H9 (cell line): ENCODE data around the gene DOCK9. TPM values are rescaled to one million over a fixed set of nuclear protein-coding genes. Genes with fewer than 3 reads are reported as not detected.

Experiments
- DNase-seq: peaks from one replicate; pipeline ENCODE4 v3.0.0-alpha.2; 2017
- H2AFZ ChIP-seq: one replicate; pipeline ENCODE4 v1.6.1; 2013; ENCODE audit warnings: mild to moderate bottlenecking, low read length, control low read depth, moderate library complexity
- H2AK5ac ChIP-seq: 2 replicates; pipeline ENCODE4 v1.6.1; 2013; ENCODE audit warnings: low read length, control low read depth, mixed read lengths; ENCODE audit not compliant: insufficient read length
- H2BK120ac ChIP-seq: one replicate; pipeline ENCODE4 v1.6.1; 2013; ENCODE audit warnings: low read depth, mild to moderate bottlenecking, low read length, control low read depth, inconsistent platforms; ENCODE audit not compliant: poor library complexity, severe bottlenecking
- H2BK12ac ChIP-seq: 2 replicates; pipeline ENCODE4 v1.6.1; 2013; ENCODE audit warnings: low read length, control low read depth, mixed read lengths, low read depth; ENCODE audit not compliant: insufficient read length
- H2BK15ac ChIP-seq: 2 replicates; pipeline ENCODE4 v1.6.1; 2013; ENCODE audit warnings: low read depth, low read length, control low read depth
- H2BK20ac ChIP-seq: one replicate; pipeline ENCODE4 v1.6.1; 2013; ENCODE audit warnings: low read depth, mild to moderate bottlenecking, low read length, control low read depth, inconsistent platforms; ENCODE audit not compliant: poor library complexity, severe bottlenecking
- H2BK5ac ChIP-seq: 2 replicates; pipeline ENCODE4 v1.6.1; 2013; ENCODE audit warnings: low read length, control low read depth, mixed read lengths; ENCODE audit not compliant: insufficient read length
- H3K14ac ChIP-seq: 2 replicates; pipeline ENCODE4 v1.6.1; 2013; ENCODE audit warnings: low read length, control low read depth; ENCODE audit not compliant: insufficient read depth
- H3K18ac ChIP-seq: 2 replicates; pipeline ENCODE4 v1.6.1; 2013; ENCODE audit warnings: low read depth, mild to moderate bottlenecking, mixed read lengths, low read length, control low read depth; ENCODE audit not compliant: insufficient read length
- H3K23ac ChIP-seq: 2 replicates; pipeline ENCODE4 v1.6.1; 2013; ENCODE audit warnings: low read length, control low read depth, mixed read lengths, low read depth; ENCODE audit not compliant: insufficient read length
- H3K23me2 ChIP-seq: 2 replicates; pipeline ENCODE4 v1.6.1; 2013; ENCODE audit warnings: low read depth, mild to moderate bottlenecking, mixed read lengths, low read length, control low read depth; ENCODE audit not compliant: insufficient read length, poor library complexity, severe bottlenecking
- H3K27ac ChIP-seq: 2 replicates; pipeline ENCODE4 v1.5.1; 2013; ENCODE audit warnings: low read length, control low read depth, mixed read lengths, low read depth; ENCODE audit not compliant: insufficient read length
- H3K27me3 ChIP-seq: 2 replicates; pipeline ENCODE4 v1.6.1; 2013; ENCODE audit warnings: low read length, control low read depth, inconsistent platforms; ENCODE audit not compliant: insufficient read depth
- H3K4ac ChIP-seq: 2 replicates; pipeline ENCODE4 v1.6.1; 2013; ENCODE audit warnings: low read depth, mild to moderate bottlenecking, control low read depth, inconsistent platforms, low read length, moderate library complexity
- H3K4me1 ChIP-seq: 2 replicates; pipeline ENCODE4 v1.6.1; 2013; ENCODE audit warnings: low read length, control low read depth, inconsistent platforms; ENCODE audit not compliant: insufficient read depth
- H3K4me2 ChIP-seq: 2 replicates; pipeline ENCODE4 v1.6.1; 2013; ENCODE audit warnings: low read length, control low read depth, mixed read lengths; ENCODE audit not compliant: insufficient read length, insufficient read depth
- H3K56ac ChIP-seq: 2 replicates; pipeline ENCODE4 v1.6.1; 2013; ENCODE audit warnings: low read depth, mild to moderate bottlenecking, mixed read lengths, low read length, control low read depth; ENCODE audit not compliant: insufficient read length
- H3K79me1 ChIP-seq: 2 replicates; pipeline ENCODE4 v1.6.1; 2013; ENCODE audit warnings: low read depth, mild to moderate bottlenecking, moderate library complexity, low read length, control low read depth, inconsistent platforms; ENCODE audit not compliant: insufficient read depth, poor library complexity, severe bottlenecking
- H3K79me2 ChIP-seq: 2 replicates; pipeline ENCODE4 v1.6.1; 2013; ENCODE audit warnings: low read length, control low read depth, inconsistent platforms; ENCODE audit not compliant: insufficient read depth
- H3K9ac ChIP-seq: 2 replicates; pipeline ENCODE4 v1.6.1; 2013; ENCODE audit warnings: low read length, control low read depth, mixed read lengths; ENCODE audit not compliant: insufficient read length; ENCODE audit errors: extremely low read depth
- H3K9me3 ChIP-seq: one replicate; pipeline ENCODE4 v1.6.1; 2013; ENCODE audit warnings: low read depth, low read length, inconsistent platforms; ENCODE audit not compliant: control insufficient read depth
- H3T11ph ChIP-seq: one replicate; pipeline ENCODE4 v1.6.1; 2013; ENCODE audit warnings: mild to moderate bottlenecking, low read length, control low read depth, inconsistent platforms
- H4K20me1 ChIP-seq: one replicate; pipeline ENCODE4 v1.6.1; 2013; ENCODE audit not compliant: control insufficient read depth, insufficient read length, insufficient read depth
- H4K5ac ChIP-seq: 2 replicates; pipeline ENCODE4 v1.6.1; 2013; ENCODE audit warnings: low read depth, mild to moderate bottlenecking, mixed read lengths, low read length, control low read depth; ENCODE audit not compliant: insufficient read length
- H4K8ac ChIP-seq: replicated peaks from 2 replicates; pipeline ENCODE4 v1.6.1; 2013; ENCODE audit warnings: low read length, control low read depth, mixed read lengths, low read depth; ENCODE audit not compliant: insufficient read length
- H4K91ac ChIP-seq: 2 replicates; pipeline ENCODE4 v1.6.1; 2013; ENCODE audit warnings: low read depth, mild to moderate bottlenecking, moderate library complexity, mixed read lengths, low read length, control low read depth; ENCODE audit not compliant: insufficient read length
- H3K27ac Mint-ChIP-seq, 3 experiments: 2 replicates in 2 of 3; 3 replicates in 1 of 3; pipeline ENCODE4 v1.8.0; 2020 to 2021; ENCODE audit warnings: mixed read lengths in 3 of 3, mild to moderate bottlenecking in 1 of 3, moderate library complexity in 1 of 3
- H3K27me3 Mint-ChIP-seq: 2 replicates; pipeline ENCODE4 v1.8.0; 2021; ENCODE audit warnings: low read depth, mild to moderate bottlenecking, moderate library complexity, mixed read lengths
- H3K36me3 Mint-ChIP-seq, 3 experiments: 2 replicates in 2 of 3; 3 replicates in 1 of 3; pipeline ENCODE4 v1.8.0; 2020 to 2021; ENCODE audit warnings: low read depth in 3 of 3, mixed read lengths in 3 of 3; ENCODE audit not compliant: insufficient read depth in 1 of 3
- H3K4me1 Mint-ChIP-seq, 2 experiments: 2 replicates each; pipeline ENCODE4 v1.8.0; 2020; ENCODE audit warnings: mixed read lengths in 2 of 2
- H3K4me3 Mint-ChIP-seq, 2 experiments: 2 replicates in 1 of 2; 3 replicates in 1 of 2; pipeline ENCODE4 v1.8.0; 2020 to 2021; ENCODE audit warnings: mild to moderate bottlenecking in 2 of 2, mixed read lengths in 2 of 2, moderate library complexity in 1 of 2
- H3K9me3 Mint-ChIP-seq, 2 experiments: 2 replicates in 1 of 2; 3 replicates in 1 of 2; pipeline ENCODE4 v1.8.0; 2020; ENCODE audit warnings: mild to moderate bottlenecking in 2 of 2, mixed read lengths in 2 of 2, moderate library complexity in 1 of 2
- WGBS: extraction: QIAGEN DNeasy Blood & Tissue Kit; methylation state at CpG from one replicate; pipeline ENCODE4 v1.1.7; 2013; ENCODE audit warnings: missing lambda C conversion rate, low lambda C conversion rate, mixed read lengths; ENCODE audit not compliant: insufficient read length; ENCODE audit errors: extremely low coverage; 5-methylcytosine and 5-hydroxymethylcytosine counted together
- total RNA-seq: library from RNA; stranded (reverse); gene quantifications from 2 replicates; pipeline ENCODE4 v1.2.1, GENCODE V29; 2021
- TF ChIP-seq, protein P1 (sequence below): fragments of 200-600 bp; sonication (generic); conservative IDR thresholded peaks from 3 replicates; pipeline ENCODE4 v1.8.0; 2021; ENCODE audit warnings: antibody characterized with exemption, mild to moderate bottlenecking

Gene DOCK9
- total RNA-seq, 1 experiment from 2014 or later = 23.0 TPM

DNA sequence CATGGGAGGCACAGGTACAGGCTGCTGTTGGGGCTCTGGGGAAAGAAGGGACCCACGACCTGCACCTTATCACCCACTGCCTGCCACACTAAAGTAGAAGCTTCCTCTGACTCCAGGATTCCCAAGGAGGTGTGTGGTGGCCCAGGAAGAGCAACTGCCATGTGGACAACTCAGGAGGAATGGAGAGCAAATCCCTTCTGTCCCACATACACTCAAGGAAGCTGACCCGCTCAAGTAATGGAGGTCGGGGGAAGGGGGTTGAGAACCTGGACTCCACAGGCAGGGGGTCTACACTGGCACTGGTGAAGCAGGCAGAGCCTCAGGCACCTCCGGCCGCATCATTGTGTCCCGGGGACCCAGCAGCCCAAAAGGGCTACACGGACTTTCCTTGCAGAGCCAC lies 196.0 kb downstream of the DOCK9 start:
- Histone ChIP-seq H3K9ac (no peak overlapping the region), H3K79me2 (0 out of 2 replicates have a peak, but pooled peaks cover 1% of the 10 kb centered on the region), H3K79me1 (no peaks in the 10 kb centered on the region), H3K9me3 (no peaks in the 10 kb centered on the region), H2AFZ (no peak overlapping the region), H2BK120ac (no peak overlapping the region), H2BK12ac (no peak overlapping the region), H4K20me1 (no peaks in the 10 kb centered on the region), H3K23me2 (no peaks in the 10 kb centered on the region), H3K23ac (no peak overlapping the region), H3K4ac (no peak overlapping the region), H3K14ac (no peak overlapping the region), H2BK15ac (no peak overlapping the region), H3K27me3 (no peaks in the 10 kb centered on the region), H3T11ph (no peak overlapping the region), H3K56ac (no peak overlapping the region), H2AK5ac (no peak overlapping the region), H3K4me1 (no peaks in the 10 kb centered on the region; the same call in 1 of the 2 replicates), H2BK5ac (no peak overlapping the region), H3K4me2 (no peak overlapping the region), H4K91ac (no peak overlapping the region), H4K5ac (no peak overlapping the region), H3K18ac (no peak overlapping the region), H2BK20ac (no peak overlapping the region), H3K27ac (no peak overlapping the region), H4K8ac (no peak overlapping the region)
- H3K4me1 Mint-ChIP-seq = peaks cover 7 to 9% of the 10 kb centered on the region in 2 experiments
- TF ChIP-seq, protein P1, sequence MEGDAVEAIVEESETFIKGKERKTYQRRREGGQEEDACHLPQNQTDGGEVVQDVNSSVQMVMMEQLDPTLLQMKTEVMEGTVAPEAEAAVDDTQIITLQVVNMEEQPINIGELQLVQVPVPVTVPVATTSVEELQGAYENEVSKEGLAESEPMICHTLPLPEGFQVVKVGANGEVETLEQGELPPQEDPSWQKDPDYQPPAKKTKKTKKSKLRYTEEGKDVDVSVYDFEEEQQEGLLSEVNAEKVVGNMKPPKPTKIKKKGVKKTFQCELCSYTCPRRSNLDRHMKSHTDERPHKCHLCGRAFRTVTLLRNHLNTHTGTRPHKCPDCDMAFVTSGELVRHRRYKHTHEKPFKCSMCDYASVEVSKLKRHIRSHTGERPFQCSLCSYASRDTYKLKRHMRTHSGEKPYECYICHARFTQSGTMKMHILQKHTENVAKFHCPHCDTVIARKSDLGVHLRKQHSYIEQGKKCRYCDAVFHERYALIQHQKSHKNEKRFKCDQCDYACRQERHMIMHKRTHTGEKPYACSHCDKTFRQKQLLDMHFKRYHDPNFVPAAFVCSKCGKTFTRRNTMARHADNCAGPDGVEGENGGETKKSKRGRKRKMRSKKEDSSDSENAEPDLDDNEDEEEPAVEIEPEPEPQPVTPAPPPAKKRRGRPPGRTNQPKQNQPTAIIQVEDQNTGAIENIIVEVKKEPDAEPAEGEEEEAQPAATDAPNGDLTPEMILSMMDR = no peak
- H3K27me3 Mint-ChIP-seq = no peaks in the 10 kb centered on the region; the same call in 1 of the 2 replicates
- no peak overlapping the region for H3K4me3 Mint-ChIP-seq
- H3K36me3 Mint-ChIP-seq = no peaks in the 10 kb centered on the region; a peak in 1 of 7 replicates
- DNase-seq = no peak
- no peak overlapping the region for H3K27ac Mint-ChIP-seq
- H3K9me3 Mint-ChIP-seq = peaks cover 0 to 2% of the 10 kb centered on the region in 2 experiments; a peak in 1 of 5 replicates
- no CpG with 5 or more reads among the region's 7 CpGs for WGBS
